ENCODE data around the gene KIRREL3. TPM values are rescaled to one million over a fixed set of nuclear protein-coding genes. Genes with fewer than 3 reads are reported as not detected.

The KIRREL3 gene
- total and polyA plus RNA-seq, 3 experiments from 2014 or later = not detected

DNA sequence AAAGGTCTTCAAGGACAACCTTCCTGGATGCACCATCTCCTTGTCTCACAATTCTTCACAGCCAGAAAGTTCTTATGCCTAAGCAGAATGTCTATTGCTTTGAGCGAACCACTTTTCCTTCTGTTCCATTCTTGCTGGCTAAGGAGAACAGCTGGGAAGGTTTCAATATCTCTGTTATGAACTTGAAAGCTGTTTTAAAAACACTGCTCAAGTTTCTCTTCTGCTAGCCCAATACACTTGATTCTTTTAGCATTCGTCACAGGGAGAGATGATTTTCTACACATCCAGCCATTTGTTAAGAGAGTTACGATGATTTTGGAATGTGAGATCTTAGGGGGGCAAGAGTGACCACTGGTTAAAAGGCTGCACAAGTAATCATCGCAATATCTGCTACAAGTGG is 249.3 kb downstream of the KIRREL3 start:
- Histone ChIP-seq H3K27me3 (ENCODE audit: insufficient read depth, low read length, poor library complexity, severe bottlenecking) (peaks cover 3% of the 10 kb centered on the region), H3K4me3 (ENCODE audit: low read length) (no peak overlapping the region), H3K4me1 (ENCODE audit: insufficient read depth, low read length) (no peaks in the 10 kb centered on the region), H3K9me3 (ENCODE audit: low read length) (no peaks in the 10 kb centered on the region), H3K27ac (ENCODE audit: low read depth, low read length) (no peak overlapping the region), H3K36me3 (ENCODE audit: insufficient read depth, low read length) (no peaks in the 10 kb centered on the region)
- ChIA-PET CTCF (no interaction called here), POLR2A (no interaction called here)
- Mint-ChIP-seq H3K4me3 (no peak overlapping the region), H3K36me3 (no peaks in the 10 kb centered on the region), H3K27ac (no peak overlapping the region), H3K27me3 (peaks cover 3 to 6% of the 10 kb centered on the region in 2 donors), H3K4me1 (peaks cover 0 to 3% (median 0%) of the 10 kb centered on the region in 3 donors), H3K9me3 (no peaks in the 10 kb centered on the region)
- DNase-seq = no peak

GRCh38 chr11:126748793-126749192 is 251.8 kb downstream of the KIRREL3 start:
- Histone ChIP-seq H3K36me3 (ENCODE audit: insufficient read depth, low read length) (no peaks in the 10 kb centered on the region), H3K4me1 (ENCODE audit: insufficient read depth, low read length) (no peaks in the 10 kb centered on the region), H3K27me3 (ENCODE audit: insufficient read depth, low read length, poor library complexity, severe bottlenecking) (peaks cover 3% of the 10 kb centered on the region), H3K27ac (ENCODE audit: low read depth, low read length) (no peak overlapping the region), H3K9me3 (ENCODE audit: low read length) (no peaks in the 10 kb centered on the region), H3K4me3 (ENCODE audit: low read length) (no peak overlapping the region)
- Mint-ChIP-seq H3K27me3 (peaks cover 0 to 1% of the 10 kb centered on the region in 2 donors), H3K36me3 (no peaks in the 10 kb centered on the region), H3K4me3 (peak overlapping the region in 1 of 7 donors; percentile 68), H3K4me1 (peaks cover 0 to 3% (median 0%) of the 10 kb centered on the region in 3 donors), H3K27ac (peak overlapping the region in 4 of 8 donors; percentile 53 to 90 (median 88)), H3K9me3 (no peaks in the 10 kb centered on the region)
- CTCF ChIA-PET = no interaction called here
- POLR2A ChIA-PET = no interaction called here
- DNase-seq = no peak

GRCh38 chr11:126748100-126748791 is 252.3 kb downstream of the KIRREL3 start:
- no peaks in the 10 kb centered on the region for H3K9me3 ChIP-seq (ENCODE audit: low read length)
- Mint-ChIP-seq H3K27me3 (no peaks in the 10 kb centered on the region), H3K27ac (peak overlapping the region in 6 of 8 donors; percentile 25 to 90 (median 81)), H3K4me1 (peaks cover 0 to 3% (median 0%) of the 10 kb centered on the region in 3 donors), H3K9me3 (no peaks in the 10 kb centered on the region), H3K4me3 (peak overlapping the region in 2 of 7 donors; percentile 49 to 68), H3K36me3 (no peaks in the 10 kb centered on the region)
- no peaks in the 10 kb centered on the region for H3K36me3 ChIP-seq (ENCODE audit: insufficient read depth, low read length)
- no peak overlapping the region for H3K4me3 ChIP-seq (ENCODE audit: low read length)
- H3K27me3 ChIP-seq (ENCODE audit: insufficient read depth, low read length, poor library complexity, severe bottlenecking) = peaks cover 3% of the 10 kb centered on the region
- ChIA-PET POLR2A (no interaction called here), CTCF (no interaction called here)
- DNase-seq = no peak
- H3K4me1 ChIP-seq (ENCODE audit: insufficient read depth, low read length) = no peaks in the 10 kb centered on the region
- no peak overlapping the region for H3K27ac ChIP-seq (ENCODE audit: low read depth, low read length)

DNA sequence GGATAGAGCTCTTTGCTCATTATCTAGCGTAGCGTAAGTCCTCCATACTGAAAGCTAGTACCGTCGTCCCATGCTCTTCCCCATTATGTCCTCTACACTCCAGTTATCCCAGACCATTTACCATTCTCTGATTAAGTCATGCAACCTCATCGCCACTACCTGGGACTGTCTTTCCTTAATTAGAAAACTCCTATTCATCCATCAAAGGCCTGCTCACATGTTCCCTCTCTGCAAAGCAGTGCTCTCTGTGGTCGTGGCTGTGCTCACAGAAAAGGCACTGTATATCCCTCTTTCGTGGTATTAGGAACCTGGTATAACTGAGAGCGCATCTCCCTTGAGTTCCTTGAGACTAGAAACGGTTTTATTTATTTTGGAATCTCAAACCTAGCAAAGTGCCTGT is 253.3 kb downstream of the KIRREL3 start:
- H3K27me3 Mint-ChIP-seq = no peaks in the 10 kb centered on the region
- H3K27ac ChIP-seq (ENCODE audit: low read depth, low read length) = no peak overlapping the region
- H3K36me3 Mint-ChIP-seq = no peaks in the 10 kb centered on the region
- H3K36me3 ChIP-seq (ENCODE audit: insufficient read depth, low read length) = no peaks in the 10 kb centered on the region
- H3K27me3 ChIP-seq (ENCODE audit: insufficient read depth, low read length, poor library complexity, severe bottlenecking) = peaks cover 3% of the 10 kb centered on the region
- no peak overlapping the region for H3K4me3 Mint-ChIP-seq
- H3K4me1 Mint-ChIP-seq = peaks cover 0 to 3% (median 0%) of the 10 kb centered on the region in 3 donors
- ChIA-PET POLR2A (no interaction called here), CTCF (no interaction called here)
- no peaks in the 10 kb centered on the region for H3K9me3 ChIP-seq (ENCODE audit: low read length)
- H3K27ac Mint-ChIP-seq = peak overlapping the region in 3 of 8 donors; percentile 86 to 89 (median 87)
- H3K9me3 Mint-ChIP-seq = no peaks in the 10 kb centered on the region
- H3K4me1 ChIP-seq (ENCODE audit: insufficient read depth, low read length) = no peaks in the 10 kb centered on the region
- DNase-seq = no peak
- no peak overlapping the region for H3K4me3 ChIP-seq (ENCODE audit: low read length)

GRCh38 chr11:126746443-126746842 is 254.1 kb downstream of the KIRREL3 start:
- POLR2A ChIA-PET = no interaction called here
- Mint-ChIP-seq H3K9me3 (no peaks in the 10 kb centered on the region), H3K27me3 (no peaks in the 10 kb centered on the region), H3K4me3 (peak overlapping the region in 1 of 7 donors; percentile 9), H3K36me3 (no peaks in the 10 kb centered on the region), H3K4me1 (peaks cover 0 to 3% (median 0%) of the 10 kb centered on the region in 3 donors), H3K27ac (peak overlapping the region in 3 of 8 donors; percentile 39 to 89 (median 55))
- Histone ChIP-seq H3K4me1 (ENCODE audit: insufficient read depth, low read length) (no peaks in the 10 kb centered on the region), H3K9me3 (ENCODE audit: low read length) (no peaks in the 10 kb centered on the region), H3K27ac (ENCODE audit: low read depth, low read length) (no peak overlapping the region), H3K4me3 (ENCODE audit: low read length) (no peak overlapping the region), H3K27me3 (ENCODE audit: insufficient read depth, low read length, poor library complexity, severe bottlenecking) (peaks cover 3% of the 10 kb centered on the region), H3K36me3 (ENCODE audit: insufficient read depth, low read length) (no peaks in the 10 kb centered on the region)
- CTCF ChIA-PET = no interaction called here
- DNase-seq = no peak

GRCh38 chr11:126744699-126745098 is 255.9 kb downstream of the KIRREL3 start:
- peaks cover 0 to 3% (median 0%) of the 10 kb centered on the region in 3 donors for H3K4me1 Mint-ChIP-seq
- POLR2A ChIA-PET = no interaction called here
- H3K4me3 Mint-ChIP-seq = no peak overlapping the region

DNA sequence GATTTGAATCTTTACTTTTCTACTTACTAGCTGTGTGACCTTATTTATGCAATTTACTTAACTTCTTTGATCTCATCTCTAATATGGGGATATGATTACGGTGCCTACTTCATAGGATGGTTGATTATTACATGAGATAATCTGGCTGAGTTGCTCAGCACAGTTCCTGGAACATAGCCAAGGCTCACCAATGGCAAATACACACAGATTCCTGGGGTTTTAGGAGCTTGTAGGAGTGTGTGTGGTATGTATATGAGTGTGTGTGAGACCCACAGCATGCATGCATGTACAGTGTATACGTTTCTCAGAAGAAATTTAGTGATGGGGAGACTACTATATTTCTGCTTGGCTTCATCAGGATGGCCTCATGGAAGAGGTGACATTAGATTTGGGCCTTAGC is 256.9 kb downstream of the KIRREL3 start:
- Histone ChIP-seq H3K36me3 (ENCODE audit: insufficient read depth, low read length) (no peaks in the 10 kb centered on the region), H3K4me3 (ENCODE audit: low read length) (no peak overlapping the region), H3K27me3 (ENCODE audit: insufficient read depth, low read length, poor library complexity, severe bottlenecking) (no peaks in the 10 kb centered on the region), H3K9me3 (ENCODE audit: low read length) (no peaks in the 10 kb centered on the region), H3K4me1 (ENCODE audit: insufficient read depth, low read length) (no peaks in the 10 kb centered on the region), H3K27ac (ENCODE audit: low read depth, low read length) (no peak overlapping the region)
- Mint-ChIP-seq H3K27me3 (peaks cover 0 to 1% of the 10 kb centered on the region in 2 donors), H3K9me3 (no peaks in the 10 kb centered on the region), H3K4me1 (peaks cover 0 to 3% (median 0%) of the 10 kb centered on the region in 3 donors), H3K4me3 (no peak overlapping the region), H3K36me3 (no peaks in the 10 kb centered on the region), H3K27ac (peak overlapping the region in 1 of 8 donors; percentile 11)
- CTCF ChIA-PET = interaction anchor here (0.6 kb wide), 1 partner anchor 1619 kb away, joined by 3 read pairs; no protein-coding TSS in a partner anchor
- POLR2A ChIA-PET = no interaction called here
- DNase-seq = no peak

More at GRCh38 chr11:126744699-126745098, 255.9 kb downstream of the KIRREL3 start:
- DNase-seq = no peak
- Histone ChIP-seq H3K36me3 (ENCODE audit: insufficient read depth, low read length) (no peaks in the 10 kb centered on the region), H3K27me3 (ENCODE audit: insufficient read depth, low read length, poor library complexity, severe bottlenecking) (no peaks in the 10 kb centered on the region), H3K4me1 (ENCODE audit: insufficient read depth, low read length) (no peaks in the 10 kb centered on the region), H3K4me3 (ENCODE audit: low read length) (no peak overlapping the region), H3K9me3 (ENCODE audit: low read length) (no peaks in the 10 kb centered on the region), H3K27ac (ENCODE audit: low read depth, low read length) (no peak overlapping the region)
- no peaks in the 10 kb centered on the region for H3K9me3 Mint-ChIP-seq
- peak overlapping the region in 1 of 8 donors; percentile 5 for H3K27ac Mint-ChIP-seq
- no peaks in the 10 kb centered on the region for H3K36me3 Mint-ChIP-seq
- peaks cover 0 to 1% of the 10 kb centered on the region in 2 donors for H3K27me3 Mint-ChIP-seq
- CTCF ChIA-PET = no interaction called here

DNA sequence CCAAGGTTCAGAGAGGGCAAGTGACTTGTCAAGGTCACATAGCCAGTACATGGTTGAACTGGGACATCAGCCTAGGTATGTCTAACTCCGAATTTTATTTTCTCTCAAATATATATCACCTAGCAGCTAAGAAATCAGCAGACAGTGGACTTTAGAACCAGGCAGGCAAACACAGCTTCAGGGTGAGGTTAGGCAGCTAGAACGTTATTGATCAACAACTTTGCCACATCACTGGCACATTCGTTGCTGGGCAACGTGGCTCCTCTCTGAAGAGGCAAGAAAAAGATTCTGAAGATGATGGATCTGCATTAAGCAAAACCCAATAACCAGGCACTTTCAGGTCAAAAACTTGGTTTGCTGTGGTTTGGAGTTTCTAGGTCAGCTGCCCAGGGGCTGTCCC is 258.0 kb downstream of the KIRREL3 start:
- H3K4me1 ChIP-seq (ENCODE audit: insufficient read depth, low read length) = no peaks in the 10 kb centered on the region
- no peak overlapping the region for H3K27ac ChIP-seq (ENCODE audit: low read depth, low read length)
- Mint-ChIP-seq H3K27ac (peak overlapping the region in 2 of 8 donors; percentile 43 to 62), H3K4me3 (no peak overlapping the region), H3K9me3 (no peaks in the 10 kb centered on the region), H3K4me1 (no peaks in the 10 kb centered on the region), H3K36me3 (no peaks in the 10 kb centered on the region), H3K27me3 (peaks cover 0 to 1% of the 10 kb centered on the region in 2 donors)
- CTCF ChIA-PET = interaction anchor here (1.3 kb wide), 1 partner anchor 10 kb away, joined by 3 read pairs; no protein-coding TSS in a partner anchor
- no peaks in the 10 kb centered on the region for H3K27me3 ChIP-seq (ENCODE audit: insufficient read depth, low read length, poor library complexity, severe bottlenecking)
- DNase-seq = no peak
- POLR2A ChIA-PET = no interaction called here
- no peak overlapping the region for H3K4me3 ChIP-seq (ENCODE audit: low read length)
- no peaks in the 10 kb centered on the region for H3K36me3 ChIP-seq (ENCODE audit: insufficient read depth, low read length)
- no peaks in the 10 kb centered on the region for H3K9me3 ChIP-seq (ENCODE audit: low read length)

All from CD8-positive, alpha-beta memory T cell (primary cell).